GM12878 (cell line): ENCODE results near the gene MLEC.

Source experiments
- ATF7 ChIP-seq: fragments of 450-650 bp; IDR thresholded peaks from 2 replicates; pipeline ENCODE4 v1.6.1; 2016; ENCODE audit warnings: low read depth, mild to moderate bottlenecking
- CTCF ChIP-seq, 3 experiments: IDR thresholded peaks in 2 of 3; conservative IDR thresholded peaks in 1 of 3; 2 replicates each; pipeline ENCODE4 v1.5.1; 2011; ENCODE audit warnings: low read depth in 3 of 3, low read length in 3 of 3, mild to moderate bottlenecking in 3 of 3, control low read depth in 2 of 3, moderate library complexity in 2 of 3, inconsistent platforms in 1 of 3, mixed read lengths in 1 of 3; ENCODE audit not compliant: control insufficient read depth in 2 of 3, insufficient read depth in 1 of 3; ENCODE audit errors: extremely low read depth in 1 of 3
- EGR1 ChIP-seq, 2 experiments: IDR thresholded peaks; 1 replicate in 1 of 2; 2 replicates in 1 of 2; pipeline ENCODE4 v1.6.1; 2011 to 2012; ENCODE audit warnings: low read depth in 2 of 2, low read length in 2 of 2, borderline replicate concordance in 1 of 2, mild to moderate bottlenecking in 1 of 2, moderate library complexity in 1 of 2
- EZH2 ChIP-seq: IDR thresholded peaks from 2 replicates; pipeline ENCODE4 v1.6.1; 2012; ENCODE audit warnings: low read depth, mild to moderate bottlenecking, control low read depth, inconsistent platforms, low read length, borderline replicate concordance; ENCODE audit not compliant: control insufficient read depth
- POLR2AphosphoS2 ChIP-seq: IDR thresholded peaks from 2 replicates; pipeline ENCODE4 v1.6.1; 2011; ENCODE audit warnings: low read depth, mild to moderate bottlenecking, low read length, improper control_type of control experiment, moderate library complexity
- SIN3A ChIP-seq: IDR thresholded peaks from 2 replicates; pipeline ENCODE4 v1.6.1; 2012; ENCODE audit warnings: low read depth, low read length, improper control_type of control experiment
- ZBTB33 ChIP-seq: fragments of 450-650 bp; IDR thresholded peaks from 2 replicates; pipeline ENCODE4 v1.6.1; 2017; ENCODE audit warnings: mild to moderate bottlenecking

- no peak for TF ChIP-seq SIN3A
- TF ChIP-seq ATF7, result no peak
- no peak for TF ChIP-seq POLR2AphosphoS2
- TF ChIP-seq ZBTB33, result no peak
- TF ChIP-seq EZH2, result no peak
- TF ChIP-seq CTCF (IDR thresholded peaks at IDR 0.05 in 2 of 3, conservative IDR thresholded peaks at IDR 0.05 in 1 of 3; ENCODE audit: control insufficient read depth in 2 of 3, extremely low read depth in 1 of 3, insufficient read depth in 1 of 3, low read depth in 3 of 3, low read length in 3 of 3), result no peak
- no peak for TF ChIP-seq EGR1 (IDR thresholded peaks at IDR 0.05; ENCODE audit: borderline replicate concordance in 1 of 2, low read depth in 2 of 2, low read length in 2 of 2)
These were observed 28.4 kb upstream of the MLEC start for GRCh38 chr12:120658286-120659150.
